ENCODE measurements around the gene CTSD. TPM values are rescaled to one million over a fixed set of nuclear protein-coding genes. Genes with fewer than 3 reads are reported as not detected.

CTSD gene
- total and polyA plus RNA-seq, 4 donors, result 310 to 814 (median 553) TPM

GRCh38 chr11:1767399-1768140, 3.8 kb upstream of the CTSD start (continued):
- TF ChIP-seq YY1 (IDR thresholded peaks at IDR 0.05) (no peak), HNF4G (IDR thresholded peaks at IDR 0.05) (no peak), FOXA2 (IDR thresholded peaks at IDR 0.05) (no peak), SP1 (IDR thresholded peaks at IDR 0.05) (no peak), CTCF (IDR thresholded peaks at IDR 0.05; ENCODE audit: low read depth, low read length, missing input control) (no peak)
- TF ChIP-seq, protein P1, sequence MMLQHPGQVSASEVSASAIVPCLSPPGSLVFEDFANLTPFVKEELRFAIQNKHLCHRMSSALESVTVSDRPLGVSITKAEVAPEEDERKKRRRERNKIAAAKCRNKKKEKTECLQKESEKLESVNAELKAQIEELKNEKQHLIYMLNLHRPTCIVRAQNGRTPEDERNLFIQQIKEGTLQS (IDR thresholded peaks at IDR 0.05), result no peak

DNA sequence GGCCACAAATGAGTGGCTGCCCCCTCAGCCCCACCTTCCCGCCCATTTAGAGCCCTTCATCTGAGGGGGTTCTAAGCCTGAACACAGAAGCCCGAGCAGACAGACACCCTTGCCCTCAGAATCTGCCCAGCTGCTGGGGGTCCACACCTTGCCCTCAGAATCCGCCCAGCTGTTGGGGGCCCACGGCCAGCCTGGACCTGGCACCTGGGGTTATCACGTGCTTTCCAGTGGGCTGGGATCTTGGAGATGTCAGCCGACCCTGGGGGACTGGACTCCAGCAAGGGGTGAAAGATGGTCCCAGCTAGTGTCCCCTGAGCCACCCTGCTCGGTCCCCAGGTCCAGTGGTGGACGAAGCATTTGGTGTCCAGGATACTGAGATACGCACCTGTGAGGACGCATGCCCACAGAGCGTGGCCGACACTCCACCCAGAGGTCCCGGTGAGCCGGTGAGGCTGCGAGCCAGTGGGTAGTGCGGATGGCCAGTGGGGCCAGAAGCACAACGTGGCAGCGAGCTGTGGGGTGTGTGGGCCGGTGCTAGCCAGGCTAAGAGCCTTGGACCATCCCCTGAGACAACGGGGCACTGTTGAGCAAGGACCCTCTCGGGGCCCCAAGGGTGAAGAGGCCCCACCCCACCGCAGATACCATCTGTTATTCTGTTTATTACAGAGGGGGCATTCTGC, 3.1 kb upstream of the CTSD start:
- H3K27ac ChIP-seq (ENCODE audit: low read depth in 1 of 2, low read length in 2 of 2), result no peak overlapping the region
- H3K9me3 ChIP-seq (ENCODE audit: control insufficient read depth in 4 of 4, low read length in 3 of 4), result no peaks in the 10 kb centered on the region
- no peak overlapping the region for H3K4me3 ChIP-seq (ENCODE audit: low read depth in 1 of 3, low read length in 3 of 3)
- TF ChIP-seq FOXA1 (IDR thresholded peaks at IDR 0.05) (no peak), REST (IDR thresholded peaks at IDR 0.05) (no peak), TAF1 (conservative IDR thresholded peaks at IDR 0.05) (no peak), CTCF (IDR thresholded peaks at IDR 0.05; ENCODE audit: low read depth, low read length, missing input control) (no peak), EGR1 (IDR thresholded peaks at IDR 0.05; ENCODE audit: low read depth in 2 of 2) (no peak), RAD21 (IDR thresholded peaks at IDR 0.05) (no peak), YY1 (IDR thresholded peaks at IDR 0.05) (no peak), HNF4A (conservative IDR thresholded peaks at IDR 0.05) (no peak), SP1 (IDR thresholded peaks at IDR 0.05) (no peak), HNF4G (IDR thresholded peaks at IDR 0.05) (no peak)
- TF ChIP-seq, protein P1 (IDR thresholded peaks at IDR 0.05), result no peak
- H3K27me3 ChIP-seq (ENCODE audit: control insufficient read depth in 4 of 4, insufficient read depth in 4 of 4, low read length in 3 of 4), result no peaks in the 10 kb centered on the region
- H3K36me3 ChIP-seq (ENCODE audit: control insufficient read depth in 4 of 4, insufficient read depth in 3 of 4, low read depth in 1 of 4, low read length in 3 of 4), result no peaks in the 10 kb centered on the region
- H3K4me1 ChIP-seq (ENCODE audit: control insufficient read depth in 4 of 4, insufficient read depth in 4 of 4, low read length in 3 of 4), result peaks cover 3 to 22% (median 16%) of the 10 kb centered on the region in 4 donors
- no peak overlapping the region for H3K9ac ChIP-seq (ENCODE audit: low read depth in 1 of 2, low read length in 2 of 2)
- no peak for DNase-seq (ENCODE audit: low spot score)
- 97% methylated on average over 22 of the region's 22 CpGs for WGBS

Data from liver (tissue), 9 donors.